Uterine smooth muscle cell (primary cell): ENCODE measurements around the gene NNT. TPM values are rescaled to one million over a fixed set of nuclear protein-coding genes. Genes with fewer than 3 reads are reported as not detected.

Experiments
- total RNA-seq: library from RNA; depleted of rRNA; stranded (reverse); fragments of >200 nt; gene quantifications from 2 replicates; pipeline ENCODE4 v1.2.3, GENCODE V29; 2014

NNT gene
- total RNA-seq, result 85.1 and 98.3 TPM in 2 replicates

DNA sequence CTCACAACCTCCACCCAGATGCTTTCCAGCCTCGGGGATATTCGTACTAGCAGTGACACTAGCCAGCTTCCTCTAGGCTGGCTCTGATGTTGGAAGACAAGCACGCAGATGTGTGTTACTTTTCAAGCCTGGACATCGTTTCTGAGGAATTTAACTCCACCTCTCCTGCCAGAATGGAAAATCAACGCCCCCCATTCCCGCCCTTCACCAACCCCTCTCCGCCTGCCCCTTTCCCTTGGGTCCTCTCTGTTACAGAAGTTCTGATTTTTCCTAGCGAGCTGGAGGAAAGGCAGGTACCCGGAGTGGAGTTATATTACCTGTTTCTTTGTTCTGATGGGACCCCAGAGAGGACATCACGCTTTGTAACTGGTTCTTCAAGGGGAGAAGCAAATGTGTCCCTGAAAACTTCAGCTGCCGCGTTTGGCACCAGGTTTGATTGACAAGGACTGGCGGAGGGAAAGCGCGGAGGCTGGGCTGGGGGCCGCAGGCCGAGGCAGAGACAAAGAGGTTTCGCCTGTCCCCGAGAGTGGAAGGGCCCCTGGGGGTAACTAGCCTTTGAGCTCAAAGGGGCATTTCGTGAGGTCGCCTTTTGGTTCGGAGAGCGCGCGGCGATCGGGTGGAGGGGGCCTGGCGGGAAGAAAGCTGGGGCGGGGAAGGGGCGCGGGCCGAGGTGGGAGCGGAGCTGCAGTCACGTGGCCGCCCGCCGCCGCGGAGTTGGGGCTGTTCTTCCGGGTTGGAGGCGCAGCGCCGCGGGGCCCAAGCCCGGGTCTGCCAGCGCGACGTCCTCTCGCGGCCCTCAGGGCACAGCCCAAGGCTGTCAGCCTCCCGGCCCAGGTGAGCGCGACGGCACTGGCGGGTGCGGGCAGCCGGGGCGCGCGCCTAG is at the start of gene NNT:
Gene NNT (plus strand): TSS at position 720 of the 883 bp plus-strand sequence. CDS start 6,016 bp downstream, outside the sequence.

DNA sequence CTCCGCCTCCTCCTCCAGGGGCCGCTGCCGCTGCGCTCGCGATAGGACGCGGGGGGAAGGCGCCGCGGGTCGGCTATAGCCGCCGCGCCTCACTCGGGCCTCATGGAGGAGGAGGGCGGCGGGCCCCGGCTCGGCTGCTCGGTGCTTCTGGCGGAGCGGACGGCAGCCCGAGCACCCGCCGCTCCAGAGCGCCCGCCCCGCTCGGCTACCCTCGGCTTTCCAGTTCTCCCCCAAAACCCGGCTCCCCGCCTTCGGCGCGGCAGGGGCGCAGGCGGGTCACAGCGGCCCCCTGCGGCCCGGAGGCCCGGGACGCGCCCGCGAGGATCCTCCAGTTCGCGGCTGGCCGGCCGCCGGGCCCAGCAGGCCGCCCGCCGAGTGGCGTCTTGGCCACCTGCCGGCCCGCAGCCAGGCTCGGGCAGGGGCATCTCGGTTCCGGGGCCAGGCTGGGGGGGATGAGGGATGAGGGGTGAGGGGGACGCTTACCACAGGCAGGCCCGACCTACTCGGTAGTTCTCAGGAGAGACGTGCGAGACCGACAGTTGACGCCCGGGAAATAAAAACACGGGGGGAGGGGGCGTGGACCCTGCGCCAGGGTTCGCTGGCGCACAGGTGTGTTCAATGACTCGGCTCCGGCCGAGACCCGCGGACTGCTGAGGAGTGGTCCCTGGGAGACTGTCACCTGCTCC is 46.0 kb upstream of the NNT start, which contains the start of gene PAIP1:
Gene PAIP1 (minus strand): TSS at position 221 of the 686 bp plus-strand sequence. CDS start 231 bp downstream, outside the sequence.

Other genes starting within 250 kb of the NNT start
- gene CCL28, start 190.8 kb upstream of the NNT start, total RNA-seq, result 1.5 and 3.9 TPM in 2 replicates
- gene TMEM267, start 119.3 kb upstream of the NNT start, total RNA-seq, result 14.0 and 16.3 TPM in 2 replicates
- 4.4 and 11.5 TPM in 2 replicates for gene C5orf34, start 88.0 kb upstream of the NNT start, total RNA-seq
- gene PAIP1, start 46.1 kb upstream of the NNT start, total RNA-seq, result 87.1 and 97.5 TPM in 2 replicates